ENCODE data around the gene HOXD10. TPM values are rescaled to one million over a fixed set of nuclear protein-coding genes. Genes with fewer than 3 reads are reported as not detected.

Gene HOXD10
- total and polyA plus RNA-seq, 9 of the 15 experiments (the other 6 are each of a cell fraction or from before 2014, with no cell fraction given): not detected

DNA sequence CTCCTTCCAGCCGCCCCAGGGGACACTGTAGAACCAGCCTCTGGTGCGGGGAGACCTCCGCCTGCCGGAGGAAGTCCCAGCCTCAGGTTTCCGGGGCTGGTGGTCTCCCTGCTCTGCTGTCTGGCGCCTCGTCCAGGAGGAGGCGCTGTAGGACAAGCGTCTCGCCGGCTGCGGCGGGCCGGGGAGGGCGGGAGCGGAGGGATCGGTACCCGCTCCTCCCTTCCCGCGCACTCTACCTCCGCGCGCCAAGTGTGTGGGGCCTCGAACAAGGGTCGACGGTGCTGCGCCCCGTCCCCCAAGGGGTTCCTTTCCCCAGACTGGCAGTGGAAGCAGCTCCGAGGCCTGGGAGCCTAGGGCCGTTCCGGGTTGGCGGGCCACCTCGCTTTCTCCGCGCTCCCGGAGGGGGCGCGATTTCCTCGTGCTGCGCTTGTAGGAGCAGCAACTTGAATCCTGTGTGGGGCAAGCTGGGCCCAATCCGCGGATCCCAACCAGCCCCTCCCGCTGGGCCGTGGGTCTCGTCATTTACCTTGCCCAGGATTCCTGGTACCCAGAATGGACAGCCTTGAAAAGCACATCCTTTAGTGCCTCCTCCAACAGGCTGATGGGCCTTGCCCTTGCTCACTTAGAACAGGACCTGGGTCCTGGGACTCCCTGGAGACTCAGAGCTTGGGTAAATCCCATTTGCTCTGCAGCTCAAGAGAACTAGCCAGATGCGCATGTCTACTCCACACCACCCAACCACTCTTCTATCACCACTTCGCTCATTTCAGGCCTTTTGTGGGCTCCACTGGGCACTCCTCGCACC lies 24.1 kb downstream of the HOXD10 start (continued):
- TF ChIP-seq ZNF217 (CRISPR knock-in tag; IDR thresholded peaks at IDR 0.05) (no peak), NR2C1 (IDR thresholded peaks at IDR 0.05) (no peak), NR2C1 (tag; IDR thresholded peaks at IDR 0.05) (no peak), ZNF224 (CRISPR knock-in tag; IDR thresholded peaks at IDR 0.05) (no peak), ZNF444 (CRISPR knock-in tag; IDR thresholded peaks at IDR 0.05) (no peak), NCOA6 (IDR thresholded peaks at IDR 0.05) (no peak), MTA3 (IDR thresholded peaks at IDR 0.05; ENCODE audit: borderline replicate concordance) (peak; percentile 70; the same call in 1 of the 2 replicates), BHLHE40 (IDR thresholded peaks at IDR 0.05; ENCODE audit: low read length) (0 out of 2 replicates have a peak, but pooled peaks have one; percentile 16)
- TF ChIP-seq, protein P1, sequence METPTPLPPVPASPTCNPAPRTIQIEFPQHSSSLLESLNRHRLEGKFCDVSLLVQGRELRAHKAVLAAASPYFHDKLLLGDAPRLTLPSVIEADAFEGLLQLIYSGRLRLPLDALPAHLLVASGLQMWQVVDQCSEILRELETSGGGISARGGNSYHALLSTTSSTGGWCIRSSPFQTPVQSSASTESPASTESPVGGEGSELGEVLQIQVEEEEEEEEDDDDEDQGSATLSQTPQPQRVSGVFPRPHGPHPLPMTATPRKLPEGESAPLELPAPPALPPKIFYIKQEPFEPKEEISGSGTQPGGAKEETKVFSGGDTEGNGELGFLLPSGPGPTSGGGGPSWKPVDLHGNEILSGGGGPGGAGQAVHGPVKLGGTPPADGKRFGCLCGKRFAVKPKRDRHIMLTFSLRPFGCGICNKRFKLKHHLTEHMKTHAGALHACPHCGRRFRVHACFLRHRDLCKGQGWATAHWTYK (CRISPR knock-in tag; IDR thresholded peaks at IDR 0.05): 0 out of 2 replicates have a peak, but pooled peaks have one; percentile 25
- TF ChIP-seq, protein P2, sequence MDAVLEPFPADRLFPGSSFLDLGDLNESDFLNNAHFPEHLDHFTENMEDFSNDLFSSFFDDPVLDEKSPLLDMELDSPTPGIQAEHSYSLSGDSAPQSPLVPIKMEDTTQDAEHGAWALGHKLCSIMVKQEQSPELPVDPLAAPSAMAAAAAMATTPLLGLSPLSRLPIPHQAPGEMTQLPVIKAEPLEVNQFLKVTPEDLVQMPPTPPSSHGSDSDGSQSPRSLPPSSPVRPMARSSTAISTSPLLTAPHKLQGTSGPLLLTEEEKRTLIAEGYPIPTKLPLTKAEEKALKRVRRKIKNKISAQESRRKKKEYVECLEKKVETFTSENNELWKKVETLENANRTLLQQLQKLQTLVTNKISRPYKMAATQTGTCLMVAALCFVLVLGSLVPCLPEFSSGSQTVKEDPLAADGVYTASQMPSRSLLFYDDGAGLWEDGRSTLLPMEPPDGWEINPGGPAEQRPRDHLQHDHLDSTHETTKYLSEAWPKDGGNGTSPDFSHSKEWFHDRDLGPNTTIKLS (IDR thresholded peaks at IDR 0.05; ENCODE audit: borderline replicate concordance, low read depth): peak; percentile 60; the same call in 1 of the 2 replicates
- TF ChIP-seq, protein P3, sequence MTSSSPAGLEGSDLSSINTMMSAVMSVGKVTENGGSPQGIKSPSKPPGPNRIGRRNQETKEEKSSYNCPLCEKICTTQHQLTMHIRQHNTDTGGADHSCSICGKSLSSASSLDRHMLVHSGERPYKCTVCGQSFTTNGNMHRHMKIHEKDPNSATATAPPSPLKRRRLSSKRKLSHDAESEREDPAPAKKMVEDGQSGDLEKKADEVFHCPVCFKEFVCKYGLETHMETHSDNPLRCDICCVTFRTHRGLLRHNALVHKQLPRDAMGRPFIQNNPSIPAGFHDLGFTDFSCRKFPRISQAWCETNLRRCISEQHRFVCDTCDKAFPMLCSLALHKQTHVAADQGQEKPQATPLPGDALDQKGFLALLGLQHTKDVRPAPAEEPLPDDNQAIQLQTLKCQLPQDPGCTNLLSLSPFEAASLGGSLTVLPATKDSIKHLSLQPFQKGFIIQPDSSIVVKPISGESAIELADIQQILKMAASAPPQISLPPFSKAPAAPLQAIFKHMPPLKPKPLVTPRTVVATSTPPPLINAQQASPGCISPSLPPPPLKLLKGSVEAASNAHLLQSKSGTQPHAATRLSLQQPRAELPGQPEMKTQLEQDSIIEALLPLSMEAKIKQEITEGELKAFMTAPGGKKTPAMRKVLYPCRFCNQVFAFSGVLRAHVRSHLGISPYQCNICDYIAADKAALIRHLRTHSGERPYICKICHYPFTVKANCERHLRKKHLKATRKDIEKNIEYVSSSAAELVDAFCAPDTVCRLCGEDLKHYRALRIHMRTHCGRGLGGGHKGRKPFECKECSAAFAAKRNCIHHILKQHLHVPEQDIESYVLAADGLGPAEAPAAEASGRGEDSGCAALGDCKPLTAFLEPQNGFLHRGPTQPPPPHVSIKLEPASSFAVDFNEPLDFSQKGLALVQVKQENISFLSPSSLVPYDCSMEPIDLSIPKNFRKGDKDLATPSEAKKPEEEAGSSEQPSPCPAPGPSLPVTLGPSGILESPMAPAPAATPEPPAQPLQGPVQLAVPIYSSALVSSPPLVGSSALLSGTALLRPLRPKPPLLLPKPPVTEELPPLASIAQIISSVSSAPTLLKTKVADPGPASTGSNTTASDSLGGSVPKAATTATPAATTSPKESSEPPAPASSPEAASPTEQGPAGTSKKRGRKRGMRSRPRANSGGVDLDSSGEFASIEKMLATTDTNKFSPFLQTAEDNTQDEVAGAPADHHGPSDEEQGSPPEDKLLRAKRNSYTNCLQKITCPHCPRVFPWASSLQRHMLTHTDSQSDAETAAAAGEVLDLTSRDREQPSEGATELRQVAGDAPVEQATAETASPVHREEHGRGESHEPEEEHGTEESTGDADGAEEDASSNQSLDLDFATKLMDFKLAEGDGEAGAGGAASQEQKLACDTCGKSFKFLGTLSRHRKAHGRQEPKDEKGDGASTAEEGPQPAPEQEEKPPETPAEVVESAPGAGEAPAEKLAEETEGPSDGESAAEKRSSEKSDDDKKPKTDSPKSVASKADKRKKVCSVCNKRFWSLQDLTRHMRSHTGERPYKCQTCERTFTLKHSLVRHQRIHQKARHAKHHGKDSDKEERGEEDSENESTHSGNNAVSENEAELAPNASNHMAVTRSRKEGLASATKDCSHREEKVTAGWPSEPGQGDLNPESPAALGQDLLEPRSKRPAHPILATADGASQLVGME (CRISPR knock-in tag; IDR thresholded peaks at IDR 0.05): 0 out of 2 replicates have a peak, but pooled peaks have one; percentile 65
- TF ChIP-seq, protein P4, sequence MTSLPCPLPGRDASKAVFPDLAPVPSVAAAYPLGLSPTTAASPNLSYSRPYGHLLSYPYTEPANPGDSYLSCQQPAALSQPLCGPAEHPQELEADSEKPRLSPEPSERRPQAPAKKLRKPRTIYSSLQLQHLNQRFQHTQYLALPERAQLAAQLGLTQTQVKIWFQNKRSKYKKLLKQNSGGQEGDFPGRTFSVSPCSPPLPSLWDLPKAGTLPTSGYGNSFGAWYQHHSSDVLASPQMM (CRISPR knock-in tag; IDR thresholded peaks at IDR 0.05): no peak
